HepG2 (cell line): ENCODE results near the gene SLX9. TPM values are rescaled to one million over a fixed set of nuclear protein-coding genes. Genes with fewer than 3 reads are reported as not detected.

Experiments
- GPN1 ChIP-seq: sonication (generic); formaldehyde crosslinking; IDR thresholded peaks from 2 replicates; pipeline ENCODE4 v1.5.1; 2020; ENCODE audit warnings: missing genetic modification reagents, borderline replicate concordance
- IRX3 ChIP-seq: sonication (generic); formaldehyde crosslinking; IDR thresholded peaks from 2 replicates; pipeline ENCODE4 v1.8.1; 2023; ENCODE audit warnings: mild to moderate bottlenecking, low read depth, missing genetic modification reagents, borderline replicate concordance
- KDM3A ChIP-seq: IDR thresholded peaks from 2 replicates; pipeline ENCODE4 v1.6.1; 2018; ENCODE audit warnings: low read depth, missing compliant biosample characterization
- MED1 ChIP-seq: sonication (generic); formaldehyde crosslinking; IDR thresholded peaks from 2 replicates; pipeline ENCODE4 v1.4.0; 2020; ENCODE audit warnings: missing genetic modification reagents
- NONO ChIP-seq, 2 experiments: fragments of 450-650 bp in 1 of 2; sonication (generic) in 1 of 2; formaldehyde crosslinking in 1 of 2; IDR thresholded peaks in 1 of 2; conservative IDR thresholded peaks in 1 of 2; 2 replicates each; pipeline versions ENCODE4 v1.6.1 to v1.8.0; 2017 to 2022; ENCODE audit warnings: mild to moderate bottlenecking in 1 of 2, missing genetic modification reagents in 1 of 2, moderate library complexity in 1 of 2
- TBX3 ChIP-seq: fragments of 450-650 bp; IDR thresholded peaks from 2 replicates; pipeline ENCODE4 v1.6.1; 2017; ENCODE audit warnings: antibody characterized with exemption, mild to moderate bottlenecking, inconsistent platforms, borderline replicate concordance
- ZBTB7A ChIP-seq: sonication (generic); formaldehyde crosslinking; IDR thresholded peaks from 2 replicates; pipeline ENCODE4 v1.8.0; 2022; ENCODE audit warnings: mild to moderate bottlenecking, missing genetic modification reagents
- ZFY ChIP-seq: sonication (generic); formaldehyde crosslinking; IDR thresholded peaks from 2 replicates; pipeline ENCODE4 v1.4.0; 2020; ENCODE audit warnings: missing genetic modification reagents
- ZNF251 ChIP-seq: sonication (generic); formaldehyde crosslinking; IDR thresholded peaks from 2 replicates; pipeline ENCODE4 v1.9.0; 2021; ENCODE audit warnings: mild to moderate bottlenecking, missing genetic modification reagents
- ZNF350 ChIP-seq: sonication (generic); formaldehyde crosslinking; IDR thresholded peaks from 2 replicates; pipeline ENCODE4 v1.4.0; 2020; ENCODE audit warnings: mild to moderate bottlenecking, low read depth, missing genetic modification reagents, borderline replicate concordance
- ZNF367 ChIP-seq: sonication (generic); formaldehyde crosslinking; IDR thresholded peaks from 2 replicates; pipeline ENCODE4 v1.4.0; 2020; ENCODE audit warnings: missing genetic modification reagents, borderline replicate concordance
- ZNF546 ChIP-seq: sonication (generic); formaldehyde crosslinking; conservative IDR thresholded peaks from 2 replicates; pipeline ENCODE4 v1.8.1; 2023; ENCODE audit warnings: mild to moderate bottlenecking, missing genetic modification reagents
- ZNF619 ChIP-seq: sonication (generic); formaldehyde crosslinking; IDR thresholded peaks from 2 replicates; pipeline ENCODE4 v1.4.0; 2020; ENCODE audit warnings: mild to moderate bottlenecking, missing genetic modification reagents
- ZNF776 ChIP-seq: sonication (generic); formaldehyde crosslinking; IDR thresholded peaks from 2 replicates; pipeline ENCODE4 v1.4.0; 2020; ENCODE audit warnings: mild to moderate bottlenecking, missing genetic modification reagents
- ZNF891 ChIP-seq: sonication (generic); formaldehyde crosslinking; IDR thresholded peaks from 2 replicates; pipeline ENCODE4 v1.5.0; 2020; ENCODE audit warnings: mild to moderate bottlenecking, missing genetic modification reagents
- ZSCAN29 ChIP-seq: sonication (generic); formaldehyde crosslinking; conservative IDR thresholded peaks from 2 replicates; pipeline ENCODE4 v1.4.0; 2020; ENCODE audit warnings: mild to moderate bottlenecking, missing genetic modification reagents
- polyA plus RNA-seq, 8 experiments: library from polyadenylated mRNA; depleted of rRNA in 3 of 8; stranded (reverse) in 7 of 8; unstranded in 1 of 8; fragments of >200 nt; fragmentation: Illumina TruSeq in 4 of 8; extraction: Trizol in 4 of 8; gene quantifications; 2 replicates each; pipeline versions ENCODE4 v1.2.1 to v1.2.3, GENCODE V29; 2011 to 2016; ENCODE audit warnings: low read depth in 4 of 8, missing spikeins in 1 of 8, mixed read lengths in 1 of 8; ENCODE audit not compliant: insufficient read depth in 1 of 8
- total RNA-seq, 5 experiments: library from RNA; depleted of rRNA; stranded (reverse); fragments of >200 nt; fragmentation: Illumina TruSeq; extraction: Trizol; gene quantifications; 2 replicates each; pipeline ENCODE4 v1.2.3, GENCODE V29; 2016; ENCODE audit warnings: low read depth in 1 of 5
- TF ChIP-seq, protein P1 (sequence below): sonication (generic); formaldehyde crosslinking; conservative IDR thresholded peaks from 2 replicates; pipeline ENCODE4 v1.4.0; 2020; ENCODE audit warnings: mild to moderate bottlenecking, missing genetic modification reagents, moderate library complexity
- TF ChIP-seq, protein P2 (sequence below): sonication (generic); formaldehyde crosslinking; IDR thresholded peaks from 2 replicates; pipeline ENCODE4 v1.5.1; 2020; ENCODE audit warnings: mild to moderate bottlenecking, missing genetic modification reagents
- TF ChIP-seq, protein P3 (sequence below): sonication (generic); formaldehyde crosslinking; IDR thresholded peaks from 2 replicates; pipeline ENCODE4 v1.5.0; 2020; ENCODE audit warnings: missing genetic modification reagents
- TF ChIP-seq, protein P4 (sequence below), 2 experiments: fragments of 450-650 bp in 1 of 2; sonication (generic) in 1 of 2; formaldehyde crosslinking; IDR thresholded peaks; 2 replicates each; pipeline versions ENCODE4 v1.5.0 to v1.8.0; 2020 to 2022; ENCODE audit warnings: mild to moderate bottlenecking in 1 of 2, missing genetic modification reagents in 1 of 2

SLX9 gene
- total and polyA plus RNA-seq, 2 of the 13 experiments (the other 11 are each of a cell fraction or from before 2014, with no cell fraction given) = 21.0 to 47.1 TPM

DNA sequence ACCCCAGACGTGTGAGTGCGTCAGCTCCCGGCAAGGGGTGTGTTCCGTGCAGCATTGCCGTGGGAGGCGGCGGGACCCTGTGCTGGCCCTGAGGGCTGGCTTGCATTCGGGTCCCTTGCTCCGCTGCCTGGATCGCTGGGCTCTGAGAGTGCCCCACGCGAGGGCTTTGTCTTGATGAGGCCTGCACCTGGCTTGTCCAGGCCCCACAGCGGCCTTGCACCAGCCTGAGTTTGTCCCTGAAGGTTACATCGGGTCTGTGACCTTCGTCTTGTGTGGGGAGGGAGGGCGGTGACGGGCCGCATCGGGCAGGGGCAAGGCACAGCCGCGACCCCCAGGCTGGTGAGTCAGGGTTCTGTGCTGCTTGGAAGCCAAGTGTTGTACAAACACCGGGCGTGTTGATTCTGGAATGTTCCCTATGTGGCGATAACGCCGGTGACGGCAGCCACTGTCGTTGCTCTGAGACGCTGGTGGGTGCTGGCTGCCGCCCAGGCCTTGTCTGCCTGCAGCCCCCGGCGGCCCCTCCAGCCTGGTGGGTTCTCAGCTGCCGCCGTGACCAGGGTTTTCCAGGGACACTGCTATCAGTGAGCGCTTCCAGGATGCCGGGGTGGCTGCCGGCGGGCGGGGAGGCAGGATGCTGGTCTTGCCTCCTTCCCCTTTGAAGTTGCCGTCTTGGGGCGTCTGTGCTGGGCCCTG lies 42.9 kb downstream of the SLX9 start (continued):
- TF ChIP-seq NONO (IDR thresholded peaks at IDR 0.05) = no peak
- peak; percentile 50; the same call in 1 of the 2 replicates for TF ChIP-seq NONO (CRISPR knock-in tag; conservative IDR thresholded peaks at IDR 0.05)
- TF ChIP-seq KDM3A (CRISPR knock-in tag) = peak; percentile 76; the same call in 1 of the 2 replicates
- TF ChIP-seq, protein P1, sequence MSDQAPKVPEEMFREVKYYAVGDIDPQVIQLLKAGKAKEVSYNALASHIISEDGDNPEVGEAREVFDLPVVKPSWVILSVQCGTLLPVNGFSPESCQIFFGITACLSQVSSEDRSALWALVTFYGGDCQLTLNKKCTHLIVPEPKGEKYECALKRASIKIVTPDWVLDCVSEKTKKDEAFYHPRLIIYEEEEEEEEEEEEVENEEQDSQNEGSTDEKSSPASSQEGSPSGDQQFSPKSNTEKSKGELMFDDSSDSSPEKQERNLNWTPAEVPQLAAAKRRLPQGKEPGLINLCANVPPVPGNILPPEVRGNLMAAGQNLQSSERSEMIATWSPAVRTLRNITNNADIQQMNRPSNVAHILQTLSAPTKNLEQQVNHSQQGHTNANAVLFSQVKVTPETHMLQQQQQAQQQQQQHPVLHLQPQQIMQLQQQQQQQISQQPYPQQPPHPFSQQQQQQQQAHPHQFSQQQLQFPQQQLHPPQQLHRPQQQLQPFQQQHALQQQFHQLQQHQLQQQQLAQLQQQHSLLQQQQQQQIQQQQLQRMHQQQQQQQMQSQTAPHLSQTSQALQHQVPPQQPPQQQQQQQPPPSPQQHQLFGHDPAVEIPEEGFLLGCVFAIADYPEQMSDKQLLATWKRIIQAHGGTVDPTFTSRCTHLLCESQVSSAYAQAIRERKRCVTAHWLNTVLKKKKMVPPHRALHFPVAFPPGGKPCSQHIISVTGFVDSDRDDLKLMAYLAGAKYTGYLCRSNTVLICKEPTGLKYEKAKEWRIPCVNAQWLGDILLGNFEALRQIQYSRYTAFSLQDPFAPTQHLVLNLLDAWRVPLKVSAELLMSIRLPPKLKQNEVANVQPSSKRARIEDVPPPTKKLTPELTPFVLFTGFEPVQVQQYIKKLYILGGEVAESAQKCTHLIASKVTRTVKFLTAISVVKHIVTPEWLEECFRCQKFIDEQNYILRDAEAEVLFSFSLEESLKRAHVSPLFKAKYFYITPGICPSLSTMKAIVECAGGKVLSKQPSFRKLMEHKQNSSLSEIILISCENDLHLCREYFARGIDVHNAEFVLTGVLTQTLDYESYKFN (CRISPR knock-in tag) = peak; percentile 29; the same call in 1 of the 2 replicates
- TF ChIP-seq, protein P2, sequence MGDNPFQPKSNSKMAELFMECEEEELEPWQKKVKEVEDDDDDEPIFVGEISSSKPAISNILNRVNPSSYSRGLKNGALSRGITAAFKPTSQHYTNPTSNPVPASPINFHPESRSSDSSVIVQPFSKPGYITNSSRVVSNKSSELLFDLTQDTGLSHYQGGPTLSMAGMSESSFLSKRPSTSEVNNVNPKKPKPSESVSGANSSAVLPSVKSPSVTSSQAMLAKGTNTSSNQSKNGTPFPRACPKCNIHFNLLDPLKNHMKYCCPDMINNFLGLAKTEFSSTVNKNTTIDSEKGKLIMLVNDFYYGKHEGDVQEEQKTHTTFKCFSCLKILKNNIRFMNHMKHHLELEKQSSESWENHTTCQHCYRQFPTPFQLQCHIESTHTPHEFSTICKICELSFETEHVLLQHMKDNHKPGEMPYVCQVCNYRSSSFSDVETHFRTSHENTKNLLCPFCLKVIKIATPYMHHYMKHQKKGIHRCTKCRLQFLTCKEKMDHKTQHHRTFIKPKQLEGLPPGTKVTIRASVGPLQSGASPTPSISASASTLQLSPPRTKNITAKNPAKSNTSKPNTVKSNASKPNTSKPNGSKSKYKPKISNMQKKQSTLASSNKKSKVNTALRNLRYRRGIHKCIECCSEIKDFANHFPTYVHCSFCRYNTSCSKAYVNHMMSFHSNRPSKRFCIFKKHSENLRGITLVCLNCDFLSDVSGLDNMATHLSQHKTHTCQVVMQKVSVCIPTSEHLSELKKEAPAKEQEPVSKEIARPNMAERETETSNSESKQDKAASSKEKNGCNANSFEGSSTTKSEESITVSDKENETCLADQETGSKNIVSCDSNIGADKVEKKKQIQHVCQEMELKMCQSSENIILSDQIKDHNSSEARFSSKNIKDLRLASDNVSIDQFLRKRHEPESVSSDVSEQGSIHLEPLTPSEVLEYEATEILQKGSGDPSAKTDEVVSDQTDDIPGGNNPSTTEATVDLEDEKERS (CRISPR knock-in tag) = 0 out of 2 replicates have a peak, but pooled peaks have one; percentile 37
- TF ChIP-seq ZNF367 (CRISPR knock-in tag) = no peak
- no peak for TF ChIP-seq ZNF251 (CRISPR knock-in tag)
- no peak for TF ChIP-seq GPN1
- no peak for TF ChIP-seq ZNF546 (CRISPR knock-in tag)
- no peak for TF ChIP-seq ZNF776 (CRISPR knock-in tag)
- TF ChIP-seq ZBTB7A (CRISPR knock-in tag) = peak; percentile 84
- TF ChIP-seq ZFY (CRISPR knock-in tag) = peak; percentile 63
- TF ChIP-seq TBX3 = peak; percentile 77
- TF ChIP-seq, protein P3, sequence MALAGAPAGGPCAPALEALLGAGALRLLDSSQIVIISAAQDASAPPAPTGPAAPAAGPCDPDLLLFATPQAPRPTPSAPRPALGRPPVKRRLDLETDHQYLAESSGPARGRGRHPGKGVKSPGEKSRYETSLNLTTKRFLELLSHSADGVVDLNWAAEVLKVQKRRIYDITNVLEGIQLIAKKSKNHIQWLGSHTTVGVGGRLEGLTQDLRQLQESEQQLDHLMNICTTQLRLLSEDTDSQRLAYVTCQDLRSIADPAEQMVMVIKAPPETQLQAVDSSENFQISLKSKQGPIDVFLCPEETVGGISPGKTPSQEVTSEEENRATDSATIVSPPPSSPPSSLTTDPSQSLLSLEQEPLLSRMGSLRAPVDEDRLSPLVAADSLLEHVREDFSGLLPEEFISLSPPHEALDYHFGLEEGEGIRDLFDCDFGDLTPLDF (CRISPR knock-in tag) = no peak
- 0 out of 2 replicates have a peak, but pooled peaks have one; percentile 34 for TF ChIP-seq ZNF891 (CRISPR knock-in tag)
- TF ChIP-seq ZNF619 (CRISPR knock-in tag) = no peak; the same call in 1 of the 2 replicates
- peak; percentile 32; the same call in 1 of the 2 replicates for TF ChIP-seq MED1
- TF ChIP-seq, protein P4, sequence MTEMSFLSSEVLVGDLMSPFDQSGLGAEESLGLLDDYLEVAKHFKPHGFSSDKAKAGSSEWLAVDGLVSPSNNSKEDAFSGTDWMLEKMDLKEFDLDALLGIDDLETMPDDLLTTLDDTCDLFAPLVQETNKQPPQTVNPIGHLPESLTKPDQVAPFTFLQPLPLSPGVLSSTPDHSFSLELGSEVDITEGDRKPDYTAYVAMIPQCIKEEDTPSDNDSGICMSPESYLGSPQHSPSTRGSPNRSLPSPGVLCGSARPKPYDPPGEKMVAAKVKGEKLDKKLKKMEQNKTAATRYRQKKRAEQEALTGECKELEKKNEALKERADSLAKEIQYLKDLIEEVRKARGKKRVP (CRISPR knock-in tag; IDR thresholded peaks at IDR 0.05) = 0 out of 4 replicates have a peak, but pooled peaks of 1 of the 2 experiments have one; percentile 25
- TF ChIP-seq IRX3 (CRISPR knock-in tag) = no peak
- TF ChIP-seq ZSCAN29 (CRISPR knock-in tag) = no peak
- peak; percentile 32; the same call in 1 of the 2 replicates for TF ChIP-seq ZNF350 (CRISPR knock-in tag)
